HG02798 (cell line): ENCODE measurements around the gene GLIPR1L2.
"Not testable (repeated sequence)": the region's sequence is repeated elsewhere in the genome, so short reads cannot be mapped to it uniquely, and the experiment has no call there.

Experiments used
- ATAC-seq: cut with Tn5 transposase; IDR thresholded peaks from one replicate; pipeline ENCODE4 v1.9.1; 2021; ENCODE audit warnings: mild to moderate bottlenecking; ENCODE audit not compliant: unreplicated experiment, poor library complexity

Gene GLIPR1L2

GRCh38 chr12:75390899-75391538 lies at the start of gene GLIPR1L2:
Gene GLIPR1L2, plus strand, starts transcription at chr12:75391089. Its CDS starts 28 bp downstream, at chr12:75391117.
- ATAC-seq = peak; percentile 98

GRCh38 chr12:75341873-75342272 lies 49.0 kb upstream of the GLIPR1L2 start:
- ATAC-seq = no peak

- ATAC-seq = no peak
These were observed 45.4 kb upstream of the GLIPR1L2 start for GRCh38 chr12:75345531-75345930.

- not testable (repeated sequence) for ATAC-seq
These were observed 44.7 kb upstream of the GLIPR1L2 start for GRCh38 chr12:75346215-75346614.

- ATAC-seq = no peak
These were observed 40.9 kb upstream of the GLIPR1L2 start for GRCh38 chr12:75349946-75350345.

GRCh38 chr12:75350413-75350812 lies 40.5 kb upstream of the GLIPR1L2 start:
- no peak for ATAC-seq

- no peak for ATAC-seq
These were observed 36.9 kb upstream of the GLIPR1L2 start for GRCh38 chr12:75354011-75354410.

GRCh38 chr12:75360920-75361319 lies 30.0 kb upstream of the GLIPR1L2 start:
- ATAC-seq = no peak

- ATAC-seq = no peak
These were observed 29.5 kb upstream of the GLIPR1L2 start for GRCh38 chr12:75361408-75361807.

- ATAC-seq = no peak
These were observed 26.0 kb upstream of the GLIPR1L2 start for GRCh38 chr12:75364919-75365318.

GRCh38 chr12:75366629-75367028 lies 24.3 kb upstream of the GLIPR1L2 start:
- peak; percentile 93 for ATAC-seq

- no peak for ATAC-seq
These were observed 15.9 kb upstream of the GLIPR1L2 start for GRCh38 chr12:75374971-75375370.

GRCh38 chr12:75378354-75378753 lies 12.5 kb upstream of the GLIPR1L2 start:
- no peak for ATAC-seq

GRCh38 chr12:75389061-75389460 lies 1.8 kb upstream of the GLIPR1L2 start:
- ATAC-seq = no peak

GRCh38 chr12:75389706-75390105 lies 1.2 kb upstream of the GLIPR1L2 start:
- no peak for ATAC-seq

- no peak for ATAC-seq
These were observed 562 bp upstream of the GLIPR1L2 start for GRCh38 chr12:75390156-75390898.

- ATAC-seq = no peak
These were observed 13.3 kb downstream of the GLIPR1L2 start for GRCh38 chr12:75404231-75404630.

- ATAC-seq = no peak
These were observed 16.8 kb downstream of the GLIPR1L2 start for GRCh38 chr12:75407683-75408082.

GRCh38 chr12:75409830-75410229 lies 18.9 kb downstream of the GLIPR1L2 start:
- ATAC-seq = no peak

- no peak for ATAC-seq
These were observed 23.8 kb downstream of the GLIPR1L2 start for GRCh38 chr12:75414671-75415070.

- ATAC-seq = no peak
These were observed 29.0 kb downstream of the GLIPR1L2 start for GRCh38 chr12:75419841-75420240.

- ATAC-seq = no peak
These were observed 36.6 kb downstream of the GLIPR1L2 start for GRCh38 chr12:75427491-75427890.
